ENCODE results near the gene TTC21A. TPM values are rescaled to one million over a fixed set of nuclear protein-coding genes. Genes with fewer than 3 reads are reported as not detected.

Gene TTC21A
- polyA plus RNA-seq, 1 donor (not counting 4 experiments of a cell fraction or from before 2014, with no cell fraction given), result 1.3 TPM

DNA sequence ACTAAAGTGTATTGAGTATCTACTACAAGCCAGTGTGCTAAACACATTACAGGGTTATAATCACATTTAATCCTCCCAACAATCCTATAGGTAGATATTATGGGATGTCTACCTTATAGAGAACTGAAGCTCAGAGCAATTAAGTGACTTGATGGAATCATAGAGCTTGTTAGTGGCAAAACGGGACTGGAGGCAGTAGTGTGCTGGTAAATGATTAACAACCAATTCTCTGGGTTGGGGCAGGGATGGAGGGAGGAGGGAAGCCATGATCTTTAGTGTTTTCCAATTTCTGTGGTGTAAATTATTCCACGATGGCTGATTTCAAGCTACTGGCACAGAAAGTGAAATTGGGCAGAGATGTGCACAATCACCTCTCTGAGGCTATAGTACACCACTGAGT lies 64.4 kb downstream of the TTC21A start:
- no peak overlapping the region for H3K4me2 ChIP-seq (ENCODE audit: control insufficient read depth, extremely low read depth, insufficient read depth, low read depth, low read length)
- peaks cover 5% of the 10 kb centered on the region for H3K4me1 ChIP-seq (ENCODE audit: control insufficient read depth, extremely low read depth, insufficient read depth, low read length)
- H3K9me1 ChIP-seq (ENCODE audit: control insufficient read depth, extremely low read depth, insufficient read depth, low read length), result no peaks in the 10 kb centered on the region
- no peaks in the 10 kb centered on the region for H3K9me3 ChIP-seq (ENCODE audit: control insufficient read depth, low read depth, low read length)
- no peak overlapping the region for H3K9ac ChIP-seq (ENCODE audit: control insufficient read depth, extremely low read depth, insufficient read depth, low read length)
- H2AFZ ChIP-seq (ENCODE audit: control insufficient read depth, low read length), result no peak overlapping the region
- dilution Hi-C loops (cut with MboI; ENCODE audit: extremely low pct_ligation_motif_present, low sequenced_read_pairs), result no loop called here
- no peak overlapping the region for H3K4me3 ChIP-seq (ENCODE audit: control insufficient read depth in 2 of 3, extremely low read depth in 1 of 3, insufficient read depth in 2 of 3, low read depth in 1 of 3, low read length in 3 of 3)
- no peak overlapping the region for H3K27ac ChIP-seq (ENCODE audit: control insufficient read depth, insufficient read depth, low read length)
- DNase-seq (ENCODE audit: low read depth, low spot score) (no peak), FAIRE-seq (no peak)
- no peaks in the 10 kb centered on the region for H4K20me1 ChIP-seq (ENCODE audit: control insufficient read depth, extremely low read depth, insufficient read depth, low read length)
- H3K27me3 ChIP-seq (ENCODE audit: control insufficient read depth, extremely low read depth, insufficient read depth, low read length), result no peaks in the 10 kb centered on the region
- TF ChIP-seq, protein P1, sequence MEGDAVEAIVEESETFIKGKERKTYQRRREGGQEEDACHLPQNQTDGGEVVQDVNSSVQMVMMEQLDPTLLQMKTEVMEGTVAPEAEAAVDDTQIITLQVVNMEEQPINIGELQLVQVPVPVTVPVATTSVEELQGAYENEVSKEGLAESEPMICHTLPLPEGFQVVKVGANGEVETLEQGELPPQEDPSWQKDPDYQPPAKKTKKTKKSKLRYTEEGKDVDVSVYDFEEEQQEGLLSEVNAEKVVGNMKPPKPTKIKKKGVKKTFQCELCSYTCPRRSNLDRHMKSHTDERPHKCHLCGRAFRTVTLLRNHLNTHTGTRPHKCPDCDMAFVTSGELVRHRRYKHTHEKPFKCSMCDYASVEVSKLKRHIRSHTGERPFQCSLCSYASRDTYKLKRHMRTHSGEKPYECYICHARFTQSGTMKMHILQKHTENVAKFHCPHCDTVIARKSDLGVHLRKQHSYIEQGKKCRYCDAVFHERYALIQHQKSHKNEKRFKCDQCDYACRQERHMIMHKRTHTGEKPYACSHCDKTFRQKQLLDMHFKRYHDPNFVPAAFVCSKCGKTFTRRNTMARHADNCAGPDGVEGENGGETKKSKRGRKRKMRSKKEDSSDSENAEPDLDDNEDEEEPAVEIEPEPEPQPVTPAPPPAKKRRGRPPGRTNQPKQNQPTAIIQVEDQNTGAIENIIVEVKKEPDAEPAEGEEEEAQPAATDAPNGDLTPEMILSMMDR (optimal IDR thresholded peaks at IDR 0.05 in 1 of 3, IDR thresholded peaks at IDR 0.05 in 1 of 3, conservative IDR thresholded peaks at IDR 0.05 in 1 of 3; ENCODE audit: extremely low read depth in 1 of 3, insufficient read depth in 2 of 3, low read length in 3 of 3), result no peak
- no peaks in the 10 kb centered on the region for H3K79me2 ChIP-seq (ENCODE audit: control insufficient read depth, insufficient read depth, low read length)
- H3K36me3 ChIP-seq (ENCODE audit: control insufficient read depth in 2 of 2, extremely low read depth in 1 of 2, insufficient read depth in 2 of 2, low read length in 2 of 2), result no peaks in the 10 kb centered on the region

DNA sequence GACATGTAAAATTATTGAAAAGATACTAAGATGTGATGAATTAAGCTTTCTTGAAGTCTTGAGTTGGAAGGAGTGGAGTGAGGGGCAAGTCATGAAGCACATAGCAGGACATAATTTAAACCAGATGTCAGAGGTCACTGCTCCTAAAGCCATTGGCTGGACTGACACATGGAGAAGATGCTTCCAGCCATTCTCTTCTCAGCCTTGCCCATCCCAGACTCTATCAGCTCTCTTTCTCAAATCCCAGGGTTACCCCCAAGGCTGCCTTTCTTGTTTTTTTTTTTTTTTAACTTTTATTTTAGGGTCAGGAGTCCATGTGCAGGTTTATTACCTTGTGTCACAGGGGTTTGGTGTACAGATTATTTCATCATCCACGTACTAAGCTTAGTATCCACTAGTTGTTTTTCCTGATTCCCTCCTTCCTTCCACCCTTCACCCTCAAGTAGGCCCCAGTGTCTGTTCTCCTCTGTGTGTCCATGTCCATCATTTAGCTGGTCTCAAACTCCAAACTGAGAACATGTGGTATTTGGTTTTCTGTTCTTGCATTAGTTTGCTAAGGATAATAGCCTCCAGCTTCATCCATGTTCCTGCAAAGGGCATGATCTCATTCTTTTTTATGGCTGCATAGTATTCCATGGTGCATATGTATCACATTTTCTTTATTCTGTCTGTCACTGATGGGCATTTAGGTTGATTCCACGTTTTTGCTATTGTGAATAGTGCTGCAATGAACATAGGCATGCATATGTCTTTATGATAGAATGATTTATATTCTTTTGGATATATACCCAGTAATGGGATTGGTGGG lies 66.0 kb downstream of the TTC21A start:
- H3K9me3 ChIP-seq (ENCODE audit: control insufficient read depth, low read depth, low read length), result no peaks in the 10 kb centered on the region
- H3K27me3 ChIP-seq (ENCODE audit: control insufficient read depth, extremely low read depth, insufficient read depth, low read length), result no peaks in the 10 kb centered on the region
- dilution Hi-C loops (cut with MboI; ENCODE audit: extremely low pct_ligation_motif_present, low sequenced_read_pairs), result no loop called here
- DNase-seq (ENCODE audit: low read depth, low spot score) (no peak), FAIRE-seq (no peak)
- H3K36me3 ChIP-seq (ENCODE audit: control insufficient read depth in 2 of 2, extremely low read depth in 1 of 2, insufficient read depth in 2 of 2, low read length in 2 of 2), result no peaks in the 10 kb centered on the region
- no peaks in the 10 kb centered on the region for H3K79me2 ChIP-seq (ENCODE audit: control insufficient read depth, insufficient read depth, low read length)
- no peak overlapping the region for H3K4me3 ChIP-seq (ENCODE audit: control insufficient read depth in 2 of 3, extremely low read depth in 1 of 3, insufficient read depth in 2 of 3, low read depth in 1 of 3, low read length in 3 of 3)
- H3K4me1 ChIP-seq (ENCODE audit: control insufficient read depth, extremely low read depth, insufficient read depth, low read length), result peaks cover 10% of the 10 kb centered on the region
- no peak overlapping the region for H3K4me2 ChIP-seq (ENCODE audit: control insufficient read depth, extremely low read depth, insufficient read depth, low read depth, low read length)
- H4K20me1 ChIP-seq (ENCODE audit: control insufficient read depth, extremely low read depth, insufficient read depth, low read length), result no peaks in the 10 kb centered on the region
- TF ChIP-seq, protein P1 (optimal IDR thresholded peaks at IDR 0.05 in 1 of 3, IDR thresholded peaks at IDR 0.05 in 1 of 3, conservative IDR thresholded peaks at IDR 0.05 in 1 of 3; ENCODE audit: extremely low read depth in 1 of 3, insufficient read depth in 2 of 3, low read length in 3 of 3), result no peak
- no peak for TF ChIP-seq EZH2 (IDR thresholded peaks at IDR 0.05; ENCODE audit: low read length)
- H2AFZ ChIP-seq (ENCODE audit: control insufficient read depth, low read length), result no peak overlapping the region
- no peaks in the 10 kb centered on the region for H3K9me1 ChIP-seq (ENCODE audit: control insufficient read depth, extremely low read depth, insufficient read depth, low read length)
- H3K9ac ChIP-seq (ENCODE audit: control insufficient read depth, extremely low read depth, insufficient read depth, low read length), result no peak overlapping the region
- H3K27ac ChIP-seq (ENCODE audit: control insufficient read depth, insufficient read depth, low read length), result no peak overlapping the region
